ENCODE results near the gene TXNDC16.
"Not testable (repeated sequence)": the region's sequence is repeated elsewhere in the genome, so short reads cannot be mapped to it uniquely, and the experiment has no call there.

TXNDC16 gene

GRCh38 chr14:52485350-52485960 is 66.8 kb downstream of the TXNDC16 start:
- TF ChIP-seq CTCF (IDR thresholded peaks at IDR 0.05; ENCODE audit: low read depth, low read length, missing control alignments): no peak
- in situ Hi-C loops (cut with HindIII; ENCODE audit: low sequenced_read_pairs): no loop called here
- DNase-seq (ENCODE audit: low read depth): no peak
- no peak overlapping the region for H3K4me3 ChIP-seq (ENCODE audit: low read depth, low read length)

GRCh38 chr14:52481864-52482263 is 70.4 kb downstream of the TXNDC16 start:
- DNase-seq (ENCODE audit: low read depth): no peak
- in situ Hi-C loops (cut with HindIII; ENCODE audit: low sequenced_read_pairs): no loop called here
- no peak for TF ChIP-seq CTCF (IDR thresholded peaks at IDR 0.05; ENCODE audit: low read depth, low read length, missing control alignments)
- no peak overlapping the region for H3K4me3 ChIP-seq (ENCODE audit: low read depth, low read length)

GRCh38 chr14:52473557-52473956 is 78.7 kb downstream of the TXNDC16 start:
- TF ChIP-seq CTCF (IDR thresholded peaks at IDR 0.05; ENCODE audit: low read depth, low read length, missing control alignments): no peak
- DNase-seq (ENCODE audit: low read depth): peak; percentile 42
- H3K4me3 ChIP-seq (ENCODE audit: low read depth, low read length): no peak overlapping the region
- in situ Hi-C loops (cut with HindIII; ENCODE audit: low sequenced_read_pairs): no loop called here

- in situ Hi-C loops (cut with HindIII; ENCODE audit: low sequenced_read_pairs): no loop called here
Observed at GRCh38 chr14:52472728-52473127, 79.6 kb downstream of the TXNDC16 start.

GRCh38 chr14:52472251-52472650 is 80.1 kb downstream of the TXNDC16 start:
- DNase-seq (ENCODE audit: low read depth); in situ Hi-C loops (cut with HindIII; ENCODE audit: low sequenced_read_pairs); H3K4me3 ChIP-seq (ENCODE audit: low read depth, low read length): not testable (repeated sequence)

More at GRCh38 chr14:52472728-52473127, 79.6 kb downstream of the TXNDC16 start:
- no peak for DNase-seq (ENCODE audit: low read depth)
- no peak overlapping the region for H3K4me3 ChIP-seq (ENCODE audit: low read depth, low read length)
- no peak for TF ChIP-seq CTCF (IDR thresholded peaks at IDR 0.05; ENCODE audit: low read depth, low read length, missing control alignments)

- in situ Hi-C loops (cut with HindIII; ENCODE audit: low sequenced_read_pairs): no loop called here
- no peak for DNase-seq (ENCODE audit: low read depth)
- no peak for TF ChIP-seq CTCF (IDR thresholded peaks at IDR 0.05; ENCODE audit: low read depth, low read length, missing control alignments)
- H3K4me3 ChIP-seq (ENCODE audit: low read depth, low read length): no peak overlapping the region
Observed at GRCh38 chr14:52467515-52468266, 84.6 kb downstream of the TXNDC16 start.

- H3K4me3 ChIP-seq (ENCODE audit: low read depth, low read length): no peak overlapping the region
- no peak for DNase-seq (ENCODE audit: low read depth)
- in situ Hi-C loops (cut with HindIII; ENCODE audit: low sequenced_read_pairs): no loop called here
- TF ChIP-seq CTCF (IDR thresholded peaks at IDR 0.05; ENCODE audit: low read depth, low read length, missing control alignments): no peak
Observed at GRCh38 chr14:52464175-52464574, 88.1 kb downstream of the TXNDC16 start.

Measured in astrocyte of the cerebellum (primary cell).